ENCODE results near the gene ELMOD1. TPM values are rescaled to one million over a fixed set of nuclear protein-coding genes. Genes with fewer than 3 reads are reported as not detected.

Gene ELMOD1
- total RNA-seq, 4 donors from 2014 or later: 0.39 to 1.7 (median 0.54) TPM

DNA sequence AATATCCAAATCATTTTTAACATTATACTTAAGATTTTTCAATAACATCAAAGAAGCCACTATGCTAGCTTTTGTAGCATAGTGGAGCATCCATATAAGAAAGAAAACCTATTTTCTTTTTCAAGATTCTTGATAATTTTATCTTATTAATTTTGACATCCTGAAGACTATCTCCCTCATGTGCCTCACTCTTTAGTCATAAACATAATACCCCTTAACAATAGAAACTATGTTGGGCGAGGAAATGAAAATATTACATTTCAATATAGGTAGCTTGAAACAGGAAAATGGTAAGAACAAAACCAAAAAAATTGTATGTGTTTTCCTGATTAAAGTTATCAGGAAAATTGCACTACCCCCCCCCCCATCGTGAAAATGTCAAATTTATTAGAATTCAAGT is 40.1 kb downstream of the ELMOD1 start:
- TF ChIP-seq POLR2A (IDR thresholded peaks at IDR 0.05; ENCODE audit: low read depth) (no peak), EP300 (IDR thresholded peaks at IDR 0.05) (no peak), POLR2AphosphoS5 (IDR thresholded peaks at IDR 0.05) (no peak)
- TF ChIP-seq, protein P1, sequence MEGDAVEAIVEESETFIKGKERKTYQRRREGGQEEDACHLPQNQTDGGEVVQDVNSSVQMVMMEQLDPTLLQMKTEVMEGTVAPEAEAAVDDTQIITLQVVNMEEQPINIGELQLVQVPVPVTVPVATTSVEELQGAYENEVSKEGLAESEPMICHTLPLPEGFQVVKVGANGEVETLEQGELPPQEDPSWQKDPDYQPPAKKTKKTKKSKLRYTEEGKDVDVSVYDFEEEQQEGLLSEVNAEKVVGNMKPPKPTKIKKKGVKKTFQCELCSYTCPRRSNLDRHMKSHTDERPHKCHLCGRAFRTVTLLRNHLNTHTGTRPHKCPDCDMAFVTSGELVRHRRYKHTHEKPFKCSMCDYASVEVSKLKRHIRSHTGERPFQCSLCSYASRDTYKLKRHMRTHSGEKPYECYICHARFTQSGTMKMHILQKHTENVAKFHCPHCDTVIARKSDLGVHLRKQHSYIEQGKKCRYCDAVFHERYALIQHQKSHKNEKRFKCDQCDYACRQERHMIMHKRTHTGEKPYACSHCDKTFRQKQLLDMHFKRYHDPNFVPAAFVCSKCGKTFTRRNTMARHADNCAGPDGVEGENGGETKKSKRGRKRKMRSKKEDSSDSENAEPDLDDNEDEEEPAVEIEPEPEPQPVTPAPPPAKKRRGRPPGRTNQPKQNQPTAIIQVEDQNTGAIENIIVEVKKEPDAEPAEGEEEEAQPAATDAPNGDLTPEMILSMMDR (IDR thresholded peaks at IDR 0.05): no peak
- Histone ChIP-seq H3K4me3 (no peak overlapping the region), H3K27ac (replicated peaks in 1 of 4) (no peak overlapping the region), H3K9me3 (no peaks in the 10 kb centered on the region), H3K36me3 (no peaks in the 10 kb centered on the region), H3K27me3 (peaks cover 0 to 9% (median 0%) of the 10 kb centered on the region in 4 donors), H3K4me1 (no peaks in the 10 kb centered on the region)
- WGBS: 84% methylated on average over 2 of the region's 2 CpGs
- DNase-seq (ENCODE audit: extremely low spot score): no peak
- intact Hi-C loops (cut with DNase I): no loop called here

DNA sequence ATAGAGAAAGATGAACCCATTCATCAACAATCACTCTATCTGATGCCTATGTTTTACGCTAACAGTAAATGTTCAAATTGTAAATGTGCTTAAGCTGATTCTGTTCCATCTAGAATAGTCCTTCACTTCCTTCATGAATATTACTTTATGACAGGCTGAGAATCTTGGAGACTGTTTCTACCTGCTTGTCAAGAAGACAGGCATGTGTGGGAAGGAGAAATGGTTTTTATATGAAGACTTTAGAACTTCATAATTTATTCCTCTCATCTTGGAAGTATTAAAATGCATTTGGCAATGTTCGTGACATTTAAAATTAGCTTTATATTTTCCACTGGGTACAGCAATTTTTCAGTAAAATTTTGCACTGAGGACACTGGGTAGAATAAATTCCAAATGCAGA is 41.0 kb downstream of the ELMOD1 start:
- 79% methylated on average over 2 of the region's 2 CpGs for WGBS
- peaks cover 0 to 9% (median 0%) of the 10 kb centered on the region in 4 donors for H3K27me3 ChIP-seq
- H3K27ac ChIP-seq (replicated peaks in 1 of 4): no peak overlapping the region
- intact Hi-C loops (cut with DNase I): no loop called here
- no peak overlapping the region for H3K4me3 ChIP-seq
- no peaks in the 10 kb centered on the region for H3K36me3 ChIP-seq
- no peak for TF ChIP-seq POLR2AphosphoS5 (IDR thresholded peaks at IDR 0.05)
- DNase-seq (ENCODE audit: extremely low spot score): no peak
- H3K4me1 ChIP-seq: no peaks in the 10 kb centered on the region
- H3K9me3 ChIP-seq: no peaks in the 10 kb centered on the region

DNA sequence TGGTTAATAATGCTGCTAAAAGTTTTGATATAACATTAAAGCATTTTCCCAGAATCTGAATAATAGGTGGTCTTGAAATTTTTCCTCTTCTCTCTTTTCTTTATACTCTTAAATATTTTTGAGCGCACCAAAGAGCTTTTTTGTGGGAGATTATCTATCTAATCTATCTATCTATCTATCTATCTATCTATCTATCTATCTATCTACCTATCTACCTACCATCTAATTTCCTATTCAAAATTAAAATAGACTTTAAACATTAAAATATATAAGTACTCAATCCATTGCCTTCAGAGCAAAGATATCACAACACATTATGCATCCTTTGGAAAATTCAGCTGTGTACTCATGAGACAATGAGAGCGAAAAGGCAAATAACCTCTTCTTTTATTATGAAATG is 55.8 kb downstream of the ELMOD1 start:
- DNase-seq (ENCODE audit: extremely low spot score): no peak
- Histone ChIP-seq H3K4me1 (no peaks in the 10 kb centered on the region), H3K27me3 (no peaks in the 10 kb centered on the region), H3K36me3 (no peaks in the 10 kb centered on the region), H3K4me3 (no peak overlapping the region), H3K9me3 (no peaks in the 10 kb centered on the region), H3K27ac (replicated peaks in 1 of 4) (no peak overlapping the region)
- intact Hi-C loops (cut with DNase I): no loop called here
- no peak for TF ChIP-seq POLR2AphosphoS5 (IDR thresholded peaks at IDR 0.05)
- TF ChIP-seq POLR2A (IDR thresholded peaks at IDR 0.05; ENCODE audit: low read depth): no peak
- TF ChIP-seq, protein P1 (IDR thresholded peaks at IDR 0.05): no peak
- TF ChIP-seq EP300 (IDR thresholded peaks at IDR 0.05): no peak
- WGBS: 92% methylated on average over 2 of the region's 2 CpGs

DNA sequence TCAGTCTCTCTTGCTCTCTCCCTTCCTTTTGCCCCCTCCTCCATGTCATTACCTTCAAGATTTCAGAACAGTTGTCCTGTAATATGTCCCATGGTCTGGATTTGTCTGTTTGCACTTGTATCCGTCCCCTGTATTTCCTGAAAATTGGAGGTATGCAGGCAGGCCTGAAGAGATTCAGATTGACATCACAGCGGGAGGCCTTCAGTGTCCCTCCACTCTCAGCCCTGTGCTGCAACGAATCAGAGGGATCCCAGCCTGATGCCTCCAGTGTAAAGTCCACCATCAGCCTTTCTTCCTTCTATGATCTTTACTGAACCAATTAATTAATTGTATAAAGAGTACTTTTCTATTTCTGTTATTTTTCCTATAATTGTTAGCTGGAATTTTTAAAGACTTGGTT is 57.3 kb downstream of the ELMOD1 start:
- H3K27ac ChIP-seq (replicated peaks in 1 of 4): no peak overlapping the region
- TF ChIP-seq POLR2AphosphoS5 (IDR thresholded peaks at IDR 0.05): no peak
- no peaks in the 10 kb centered on the region for H3K27me3 ChIP-seq
- no peaks in the 10 kb centered on the region for H3K36me3 ChIP-seq
- intact Hi-C loops (cut with DNase I): no loop called here
- H3K9me3 ChIP-seq: no peaks in the 10 kb centered on the region
- 79% methylated on average over 3 of the region's 3 CpGs for WGBS
- no peak overlapping the region for H3K4me3 ChIP-seq
- no peaks in the 10 kb centered on the region for H3K4me1 ChIP-seq
- DNase-seq (ENCODE audit: extremely low spot score): no peak

DNA sequence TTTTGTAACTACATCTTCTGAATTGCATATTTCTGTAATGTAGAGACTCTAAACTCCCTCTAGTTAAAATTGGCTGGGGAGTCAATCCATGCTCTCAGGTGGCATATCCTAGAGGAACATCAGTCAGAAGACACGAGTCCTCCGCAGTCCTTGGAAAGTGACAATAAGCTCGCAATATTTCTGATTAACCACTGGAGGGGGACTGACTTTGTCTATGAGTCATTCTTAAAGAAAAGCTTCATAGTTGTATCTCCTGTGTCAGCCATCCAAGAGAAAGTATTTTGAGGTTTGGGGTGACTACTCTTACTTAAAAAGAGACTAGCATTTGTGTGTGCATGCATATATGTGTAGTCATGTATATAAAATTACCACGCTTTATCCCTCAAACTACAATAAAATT is 60.7 kb downstream of the ELMOD1 start:
- WGBS: 81% methylated on average over 4 of the region's 4 CpGs
- Histone ChIP-seq H3K27me3 (no peaks in the 10 kb centered on the region), H3K27ac (replicated peaks in 1 of 4) (no peak overlapping the region), H3K9me3 (no peaks in the 10 kb centered on the region), H3K36me3 (no peaks in the 10 kb centered on the region), H3K4me1 (no peaks in the 10 kb centered on the region), H3K4me3 (no peak overlapping the region)
- no peak for DNase-seq (ENCODE audit: extremely low spot score)
- intact Hi-C loops (cut with DNase I): no loop called here
- no peak for TF ChIP-seq POLR2A (IDR thresholded peaks at IDR 0.05; ENCODE audit: low read depth)
- TF ChIP-seq EP300 (IDR thresholded peaks at IDR 0.05): no peak
- TF ChIP-seq POLR2AphosphoS5 (IDR thresholded peaks at IDR 0.05): no peak
- TF ChIP-seq, protein P1 (IDR thresholded peaks at IDR 0.05): no peak

DNA sequence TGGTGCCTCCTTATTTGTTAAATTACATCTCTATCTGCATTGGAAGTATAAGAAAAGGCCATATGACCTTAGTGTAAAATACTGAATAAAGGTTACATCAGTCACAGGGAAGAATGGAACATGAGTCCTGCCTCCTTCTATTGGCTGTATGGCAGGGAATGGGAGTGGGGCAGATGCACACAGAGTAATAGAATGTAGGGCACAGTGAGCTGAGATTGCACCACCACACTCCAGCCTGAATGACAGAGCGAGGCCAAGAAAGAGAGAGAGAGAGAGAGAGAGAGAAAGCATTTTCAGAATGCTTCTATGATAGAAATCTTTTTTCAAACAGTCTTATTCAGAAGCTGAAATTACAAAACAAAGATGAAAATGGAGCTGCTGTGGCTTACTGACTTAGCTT is 62.1 kb downstream of the ELMOD1 start:
- Histone ChIP-seq H3K36me3 (no peaks in the 10 kb centered on the region), H3K4me3 (no peak overlapping the region), H3K4me1 (no peaks in the 10 kb centered on the region), H3K27ac (replicated peaks in 1 of 4) (no peak overlapping the region), H3K9me3 (no peaks in the 10 kb centered on the region), H3K27me3 (no peaks in the 10 kb centered on the region)
- WGBS: 71% methylated on average over 1 of the region's 1 CpG
- no peak for DNase-seq (ENCODE audit: extremely low spot score)
- TF ChIP-seq POLR2A (IDR thresholded peaks at IDR 0.05; ENCODE audit: low read depth) (no peak), EP300 (IDR thresholded peaks at IDR 0.05) (no peak), POLR2AphosphoS5 (IDR thresholded peaks at IDR 0.05) (no peak)
- TF ChIP-seq, protein P1 (IDR thresholded peaks at IDR 0.05): no peak
- intact Hi-C loops (cut with DNase I): no loop called here
